ENCODE data around the gene MFGE8. TPM values are rescaled to one million over a fixed set of nuclear protein-coding genes. Genes with fewer than 3 reads are reported as not detected.

MFGE8 gene
- total RNA-seq, 1 experiment from 2014 or later, result 54.5 TPM

DNA sequence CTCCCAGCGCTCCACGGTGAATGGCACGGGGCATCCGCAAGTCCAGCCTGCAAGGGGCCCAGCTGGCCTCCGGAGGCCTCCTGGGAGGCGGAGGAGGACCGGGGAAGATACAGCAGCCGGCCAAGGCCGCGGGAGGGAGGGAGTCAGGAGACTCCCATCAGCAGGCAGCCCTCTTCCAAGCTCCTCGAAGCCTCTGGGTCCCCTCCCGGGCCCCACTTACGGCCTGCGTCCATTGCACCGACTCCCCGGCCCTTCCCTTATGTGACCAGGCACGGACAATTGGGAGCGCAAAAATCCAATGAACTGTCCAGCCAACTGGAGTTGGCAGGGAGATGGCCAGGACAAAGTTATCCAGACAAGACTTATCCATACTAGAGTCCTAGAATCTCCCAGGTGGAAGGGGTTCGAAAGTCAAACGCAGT, 668 bp downstream of the MFGE8 start:
- POLR2A ChIA-PET (ENCODE audit: unreplicated experiment), result no interaction called here
- no peak for DNase-seq
- H3K4me3 ChIP-seq, result peak overlapping the region; percentile 80

DNA sequence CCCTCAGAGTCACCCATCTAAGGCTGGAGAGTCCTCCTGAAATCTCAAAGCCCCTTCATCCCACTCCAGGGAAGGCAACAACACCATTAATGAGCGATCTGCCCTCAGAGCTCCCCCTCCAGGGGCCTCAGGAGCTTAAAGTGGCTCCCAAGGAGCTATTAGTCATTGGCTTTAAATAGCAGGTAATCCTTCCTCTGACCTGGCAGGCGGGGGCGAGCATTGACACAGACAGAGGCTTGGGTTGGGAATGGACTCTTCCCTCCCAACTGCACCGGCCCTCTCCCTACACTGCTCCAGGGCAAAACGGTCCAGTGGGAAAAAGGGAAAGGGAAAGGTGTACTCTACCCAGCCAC, 1.4 kb downstream of the MFGE8 start:
- Histone ChIP-seq H3K9me3 (ENCODE audit: insufficient read depth, low read depth) (no peaks in the 10 kb centered on the region), H3K9me2 (ENCODE audit: insufficient read depth) (no peaks in the 10 kb centered on the region), H3K36me3 (ENCODE audit: low read depth) (no peaks in the 10 kb centered on the region), H3K79me2 (ENCODE audit: low read depth) (no peaks in the 10 kb centered on the region), H3K4me1 (replicated peaks; ENCODE audit: insufficient read depth) (peaks cover 20% of the 10 kb centered on the region), H3K27ac (no peak overlapping the region), H3K27me3 (ENCODE audit: insufficient read depth, low read depth) (no peaks in the 10 kb centered on the region), H4K20me1 (ENCODE audit: insufficient read depth) (no peaks in the 10 kb centered on the region), H3K4me3 (no peak overlapping the region), H2AFZ (no peak overlapping the region), H3K4me2 (peak overlapping the region; percentile 95), H3F3A (ENCODE audit: insufficient read depth, low read depth) (peaks cover 5% of the 10 kb centered on the region)
- no peak for TF ChIP-seq EZH2 (IDR thresholded peaks at IDR 0.05; ENCODE audit: low read depth)
- TF ChIP-seq, protein P1, sequence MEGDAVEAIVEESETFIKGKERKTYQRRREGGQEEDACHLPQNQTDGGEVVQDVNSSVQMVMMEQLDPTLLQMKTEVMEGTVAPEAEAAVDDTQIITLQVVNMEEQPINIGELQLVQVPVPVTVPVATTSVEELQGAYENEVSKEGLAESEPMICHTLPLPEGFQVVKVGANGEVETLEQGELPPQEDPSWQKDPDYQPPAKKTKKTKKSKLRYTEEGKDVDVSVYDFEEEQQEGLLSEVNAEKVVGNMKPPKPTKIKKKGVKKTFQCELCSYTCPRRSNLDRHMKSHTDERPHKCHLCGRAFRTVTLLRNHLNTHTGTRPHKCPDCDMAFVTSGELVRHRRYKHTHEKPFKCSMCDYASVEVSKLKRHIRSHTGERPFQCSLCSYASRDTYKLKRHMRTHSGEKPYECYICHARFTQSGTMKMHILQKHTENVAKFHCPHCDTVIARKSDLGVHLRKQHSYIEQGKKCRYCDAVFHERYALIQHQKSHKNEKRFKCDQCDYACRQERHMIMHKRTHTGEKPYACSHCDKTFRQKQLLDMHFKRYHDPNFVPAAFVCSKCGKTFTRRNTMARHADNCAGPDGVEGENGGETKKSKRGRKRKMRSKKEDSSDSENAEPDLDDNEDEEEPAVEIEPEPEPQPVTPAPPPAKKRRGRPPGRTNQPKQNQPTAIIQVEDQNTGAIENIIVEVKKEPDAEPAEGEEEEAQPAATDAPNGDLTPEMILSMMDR (conservative IDR thresholded peaks at IDR 0.05), result no peak
- DNase-seq, result no peak
- ChIA-PET POLR2A (ENCODE audit: unreplicated experiment) (no interaction called here), CTCF (interaction anchor here (0.6 to 0.7 kb wide), 3 partner anchors 78 to 221 kb away, joined by 3 to 8 read pairs (median 4); no protein-coding TSS in a partner anchor)
- intact Hi-C loops (cut with micrococcal nuclease; ENCODE audit: unreplicated experiment), result no loop called here
- no TSS peak for BruUV-seq (replicated peaks)

More for the DNA sequence above, 668 bp downstream of the MFGE8 start:
- no peaks in the 10 kb centered on the region for H3K79me2 ChIP-seq (ENCODE audit: low read depth)
- CTCF ChIA-PET, result no interaction called here
- TF ChIP-seq, protein P1 (conservative IDR thresholded peaks at IDR 0.05), result no peak
- TF ChIP-seq EZH2 (IDR thresholded peaks at IDR 0.05; ENCODE audit: low read depth), result no peak
- peak overlapping the region; percentile 95 for H3K4me2 ChIP-seq
- H2AFZ ChIP-seq, result peak overlapping the region; percentile 81
- H3F3A ChIP-seq (ENCODE audit: insufficient read depth, low read depth), result peaks cover 5% of the 10 kb centered on the region
- no peaks in the 10 kb centered on the region for H3K9me3 ChIP-seq (ENCODE audit: insufficient read depth, low read depth)
- no peaks in the 10 kb centered on the region for H3K27me3 ChIP-seq (ENCODE audit: insufficient read depth, low read depth)
- intact Hi-C loops (cut with micrococcal nuclease; ENCODE audit: unreplicated experiment), result no loop called here
- H3K36me3 ChIP-seq (ENCODE audit: low read depth), result no peaks in the 10 kb centered on the region
- H3K4me1 ChIP-seq (replicated peaks; ENCODE audit: insufficient read depth), result peaks cover 20% of the 10 kb centered on the region
- no peak overlapping the region for H3K27ac ChIP-seq
- no peaks in the 10 kb centered on the region for H3K9me2 ChIP-seq (ENCODE audit: insufficient read depth)
- no TSS peak for BruUV-seq (replicated peaks)
- H4K20me1 ChIP-seq (ENCODE audit: insufficient read depth), result no peaks in the 10 kb centered on the region

DNA sequence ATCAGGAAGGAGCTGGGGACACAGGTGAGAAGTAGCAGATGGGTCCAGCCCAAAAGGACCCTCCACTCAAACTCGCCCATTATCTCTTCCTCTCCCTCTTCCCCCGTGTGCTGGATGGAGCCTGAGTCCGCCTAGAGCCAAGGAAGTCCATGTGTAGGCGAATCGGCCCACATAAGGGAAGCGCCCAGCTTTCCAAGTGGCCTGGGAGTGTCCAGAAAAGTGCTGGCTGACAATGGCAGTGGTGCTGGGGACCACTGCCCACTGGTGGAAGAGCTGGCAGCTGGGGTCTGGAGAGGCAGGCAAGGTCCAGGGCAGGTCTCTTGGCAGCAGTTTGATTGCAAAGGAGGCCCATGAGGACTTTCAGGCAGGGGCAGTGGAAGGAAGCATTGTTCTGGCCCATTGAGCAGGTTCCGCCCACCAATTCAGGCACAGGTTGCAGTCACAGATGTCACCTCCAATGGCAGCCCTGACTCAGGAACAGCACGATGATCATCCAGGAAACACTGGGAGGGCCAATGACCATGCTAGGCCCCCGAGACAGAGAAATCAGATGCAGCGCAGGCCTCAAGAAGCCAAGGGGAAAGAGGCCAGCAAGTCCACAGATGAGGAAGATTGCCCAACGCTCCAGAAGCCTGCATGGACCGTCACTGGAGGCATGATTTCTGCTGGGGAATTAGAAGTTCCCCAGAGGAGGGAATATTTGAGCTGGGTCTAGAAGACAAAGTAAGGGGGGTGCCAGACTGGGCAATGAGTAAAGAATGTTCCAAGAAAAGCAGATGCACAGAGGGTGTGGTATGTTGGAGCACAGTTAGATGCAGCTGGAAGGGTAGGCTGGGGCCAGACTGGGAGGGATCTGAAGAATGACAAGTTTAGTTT, 3.0 kb downstream of the MFGE8 start:
- no peak overlapping the region for H3K27ac ChIP-seq
- H3F3A ChIP-seq (ENCODE audit: insufficient read depth, low read depth), result peaks cover 5% of the 10 kb centered on the region
- H4K20me1 ChIP-seq (ENCODE audit: insufficient read depth), result no peaks in the 10 kb centered on the region
- TF ChIP-seq, protein P1 (conservative IDR thresholded peaks at IDR 0.05), result no peak
- no peak for TF ChIP-seq EZH2 (IDR thresholded peaks at IDR 0.05; ENCODE audit: low read depth)
- H3K9me2 ChIP-seq (ENCODE audit: insufficient read depth), result no peaks in the 10 kb centered on the region
- no TSS peak for BruUV-seq (replicated peaks)
- H3K9me3 ChIP-seq (ENCODE audit: insufficient read depth, low read depth), result no peaks in the 10 kb centered on the region
- H3K27me3 ChIP-seq (ENCODE audit: insufficient read depth, low read depth), result no peaks in the 10 kb centered on the region
- H3K4me2 ChIP-seq, result no peak overlapping the region
- intact Hi-C loops (cut with micrococcal nuclease; ENCODE audit: unreplicated experiment), result no loop called here
- H2AFZ ChIP-seq, result no peak overlapping the region
- peaks cover 20% of the 10 kb centered on the region for H3K4me1 ChIP-seq (replicated peaks; ENCODE audit: insufficient read depth)
- no peaks in the 10 kb centered on the region for H3K36me3 ChIP-seq (ENCODE audit: low read depth)
- CTCF ChIA-PET, result no interaction called here
- no peak overlapping the region for H3K4me3 ChIP-seq
- POLR2A ChIA-PET (ENCODE audit: unreplicated experiment), result no interaction called here
- H3K79me2 ChIP-seq (ENCODE audit: low read depth), result no peaks in the 10 kb centered on the region
- no peak for DNase-seq

Measured in PC-9 (cell line).